T-helper 2 cell treated with Interferon-gamma antibody and Interleukin-4, amounts not matched to agents 5 μg/mL and 100 μg/mL, for 36 hours (primary cell): Measurements from ENCODE around the gene CDON.

Source experiments
- DNase-seq: peaks from one replicate; pipeline ENCODE4 v3.0.0; 2021; ENCODE audit warnings: low spot score
- H3K27ac Mint-ChIP-seq: one replicate; pipeline ENCODE4 v1.8.0; 2021; ENCODE audit warnings: mild to moderate bottlenecking, mixed read lengths
- H3K27me3 Mint-ChIP-seq: one replicate; pipeline ENCODE4 v1.8.0; 2021; ENCODE audit warnings: low read depth, mixed read lengths
- H3K36me3 Mint-ChIP-seq: one replicate; pipeline ENCODE4 v1.8.0; 2021; ENCODE audit warnings: low read depth, mixed read lengths
- H3K4me1 Mint-ChIP-seq: one replicate; pipeline ENCODE4 v1.8.0; 2021; ENCODE audit warnings: low read depth, mixed read lengths
- H3K4me3 Mint-ChIP-seq: one replicate; pipeline ENCODE4 v1.8.0; 2022; ENCODE audit warnings: mild to moderate bottlenecking, moderate library complexity, mixed read lengths
- H3K9me3 Mint-ChIP-seq: one replicate; pipeline ENCODE4 v1.8.0; 2021; ENCODE audit warnings: mixed read lengths

Gene CDON

GRCh38 chr11:126072141-126072741 is 9.6 kb upstream of the CDON start:
- no peak overlapping the region for H3K27ac Mint-ChIP-seq
- no peaks in the 10 kb centered on the region for H3K4me1 Mint-ChIP-seq
- no peak overlapping the region for H3K4me3 Mint-ChIP-seq
- no peaks in the 10 kb centered on the region for H3K9me3 Mint-ChIP-seq
- H3K36me3 Mint-ChIP-seq = no peaks in the 10 kb centered on the region
- H3K27me3 Mint-ChIP-seq = peaks cover 22% of the 10 kb centered on the region
- DNase-seq = no peak

- Mint-ChIP-seq H3K27ac (peak overlapping the region; percentile 99), H3K9me3 (no peaks in the 10 kb centered on the region)
These were observed 814 bp upstream of the CDON start for GRCh38 chr11:126063507-126063852.

GRCh38 chr11:126061707-126062678 is 673 bp downstream of the CDON start:
- peaks cover 58% of the 10 kb centered on the region for H3K27me3 Mint-ChIP-seq
- peaks cover 10% of the 10 kb centered on the region for H3K4me1 Mint-ChIP-seq
- peak overlapping the region; percentile 47 for H3K27ac Mint-ChIP-seq
- peak; percentile 10 for DNase-seq
- no peaks in the 10 kb centered on the region for H3K9me3 Mint-ChIP-seq
- peak overlapping the region; percentile 69 for H3K4me3 Mint-ChIP-seq
- H3K36me3 Mint-ChIP-seq = no peaks in the 10 kb centered on the region

More at GRCh38 chr11:126063507-126063852, 814 bp upstream of the CDON start:
- Mint-ChIP-seq H3K27me3 (peaks cover 47% of the 10 kb centered on the region), H3K4me3 (peak overlapping the region; percentile 88), H3K4me1 (peaks cover 10% of the 10 kb centered on the region), H3K36me3 (no peaks in the 10 kb centered on the region)
- DNase-seq = no peak

GRCh38 chr11:126060757-126061171 is 1.9 kb downstream of the CDON start:
- Mint-ChIP-seq H3K4me3 (no peak overlapping the region), H3K9me3 (no peaks in the 10 kb centered on the region), H3K27me3 (peaks cover 57% of the 10 kb centered on the region), H3K36me3 (no peaks in the 10 kb centered on the region), H3K27ac (no peak overlapping the region), H3K4me1 (peaks cover 9% of the 10 kb centered on the region)
- DNase-seq = no peak

- H3K9me3 Mint-ChIP-seq = no peaks in the 10 kb centered on the region
- H3K27me3 Mint-ChIP-seq = peaks cover 51% of the 10 kb centered on the region
These were observed 3.4 kb downstream of the CDON start for GRCh38 chr11:126059238-126059781.

GRCh38 chr11:126058105-126058874 is 4.4 kb downstream of the CDON start:
- peaks cover 51% of the 10 kb centered on the region for H3K27me3 Mint-ChIP-seq
- H3K27ac Mint-ChIP-seq = no peak overlapping the region
- peaks cover 4% of the 10 kb centered on the region for H3K4me1 Mint-ChIP-seq
- H3K4me3 Mint-ChIP-seq = no peak overlapping the region
- no peaks in the 10 kb centered on the region for H3K36me3 Mint-ChIP-seq
- no peak for DNase-seq
- H3K9me3 Mint-ChIP-seq = no peaks in the 10 kb centered on the region

More at GRCh38 chr11:126059238-126059781, 3.4 kb downstream of the CDON start:
- Mint-ChIP-seq H3K36me3 (no peaks in the 10 kb centered on the region), H3K4me3 (no peak overlapping the region), H3K27ac (no peak overlapping the region), H3K4me1 (peaks cover 6% of the 10 kb centered on the region)
- DNase-seq = no peak

- Mint-ChIP-seq H3K9me3 (no peaks in the 10 kb centered on the region), H3K4me3 (no peak overlapping the region), H3K4me1 (peaks cover 14% of the 10 kb centered on the region), H3K27me3 (peaks cover 32% of the 10 kb centered on the region), H3K27ac (no peak overlapping the region), H3K36me3 (no peaks in the 10 kb centered on the region)
- no peak for DNase-seq
These were observed 7.8 kb downstream of the CDON start for GRCh38 chr11:126054882-126055281.

- Mint-ChIP-seq H3K9me3 (no peaks in the 10 kb centered on the region), H3K36me3 (no peaks in the 10 kb centered on the region), H3K4me1 (peaks cover 15% of the 10 kb centered on the region), H3K27me3 (peaks cover 28% of the 10 kb centered on the region), H3K27ac (no peak overlapping the region), H3K4me3 (no peak overlapping the region)
- DNase-seq = no peak
These were observed 8.3 kb downstream of the CDON start for GRCh38 chr11:126054408-126054807.

GRCh38 chr11:126053415-126054286 is 9.0 kb downstream of the CDON start:
- no peak overlapping the region for H3K27ac Mint-ChIP-seq
- no peak for DNase-seq

GRCh38 chr11:126051117-126051516 is 11.5 kb downstream of the CDON start:
- H3K9me3 Mint-ChIP-seq = no peaks in the 10 kb centered on the region
- peaks cover 6% of the 10 kb centered on the region for H3K27me3 Mint-ChIP-seq
- no peak for DNase-seq
- H3K4me1 Mint-ChIP-seq = peaks cover 15% of the 10 kb centered on the region
- H3K36me3 Mint-ChIP-seq = no peaks in the 10 kb centered on the region
- H3K27ac Mint-ChIP-seq = no peak overlapping the region
- H3K4me3 Mint-ChIP-seq = no peak overlapping the region

More at GRCh38 chr11:126053415-126054286, 9.0 kb downstream of the CDON start:
- H3K9me3 Mint-ChIP-seq = no peaks in the 10 kb centered on the region
- no peaks in the 10 kb centered on the region for H3K36me3 Mint-ChIP-seq
- peaks cover 15% of the 10 kb centered on the region for H3K4me1 Mint-ChIP-seq
- no peak overlapping the region for H3K4me3 Mint-ChIP-seq
- H3K27me3 Mint-ChIP-seq = peaks cover 21% of the 10 kb centered on the region

GRCh38 chr11:126049159-126049558 is 13.5 kb downstream of the CDON start:
- H3K36me3 Mint-ChIP-seq = no peaks in the 10 kb centered on the region
- peaks cover 3% of the 10 kb centered on the region for H3K27me3 Mint-ChIP-seq
- no peak overlapping the region for H3K27ac Mint-ChIP-seq
- peaks cover 15% of the 10 kb centered on the region for H3K4me1 Mint-ChIP-seq
- H3K4me3 Mint-ChIP-seq = no peak overlapping the region
- H3K9me3 Mint-ChIP-seq = no peaks in the 10 kb centered on the region
- DNase-seq = no peak

- peaks cover 15% of the 10 kb centered on the region for H3K4me1 Mint-ChIP-seq
- H3K27ac Mint-ChIP-seq = no peak overlapping the region
- DNase-seq = no peak
- H3K9me3 Mint-ChIP-seq = no peaks in the 10 kb centered on the region
- no peaks in the 10 kb centered on the region for H3K36me3 Mint-ChIP-seq
- no peak overlapping the region for H3K4me3 Mint-ChIP-seq
- H3K27me3 Mint-ChIP-seq = peaks cover 3% of the 10 kb centered on the region
These were observed 14.5 kb downstream of the CDON start for GRCh38 chr11:126048197-126048596.
